Measurements from ENCODE around the gene NFE2L1. TPM values are rescaled to one million over a fixed set of nuclear protein-coding genes. Genes with fewer than 3 reads are reported as not detected.

NFE2L1 gene
- total and polyA plus RNA-seq, 9 of the 15 experiments (the other 6 are each of a cell fraction or from before 2014, with no cell fraction given) = 2.0 to 68.6 (median 39.7) TPM

DNA sequence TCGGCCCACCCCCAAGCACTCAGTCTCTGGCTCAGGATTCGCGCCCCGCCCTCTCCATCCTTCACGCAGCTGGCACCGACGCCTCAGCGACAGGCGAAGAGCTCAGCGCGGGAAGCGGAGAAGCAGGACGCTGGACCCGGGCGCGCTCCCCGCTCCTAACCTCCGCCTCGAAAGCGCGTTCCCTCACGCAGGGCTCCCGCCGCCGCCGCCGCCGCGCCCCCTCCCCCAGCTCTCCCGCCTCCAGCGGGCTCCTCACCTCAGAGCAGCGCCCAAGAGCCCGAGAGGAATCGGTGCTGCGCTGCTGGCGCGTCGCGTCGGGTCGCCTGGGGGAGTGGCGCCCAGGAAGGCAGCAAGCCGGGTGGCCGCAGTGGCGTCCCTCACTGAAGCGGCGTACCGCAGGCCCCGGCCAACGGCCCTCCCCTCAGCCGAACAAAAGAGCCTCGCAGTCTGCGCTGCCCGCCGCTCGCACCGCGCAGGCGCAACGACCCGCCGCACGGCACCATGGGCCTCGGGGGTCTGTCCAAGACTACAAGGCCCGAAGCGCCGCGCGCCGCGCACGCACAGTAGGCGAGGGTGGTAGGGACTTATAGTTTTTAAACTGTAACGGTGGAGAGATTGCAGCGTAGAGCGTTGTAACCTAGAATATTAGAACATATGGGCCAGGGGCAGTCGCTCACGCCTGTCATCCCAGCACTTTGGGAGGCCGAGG lies 53.0 kb downstream of the NFE2L1 start, which contains the start of gene CBX1 (continued):
- TF ChIP-seq FOXJ3 (CRISPR knock-in tag; IDR thresholded peaks at IDR 0.05) (no peak), SNRNP70 (optimal IDR thresholded peaks at IDR 0.05; ENCODE audit: low read depth, low read length) (no peak), CBFA2T2 (conservative IDR thresholded peaks at IDR 0.05) (no peak), MED1 (CRISPR knock-in tag; IDR thresholded peaks at IDR 0.05; ENCODE audit: borderline replicate concordance) (no peak), MXI1 (IDR thresholded peaks at IDR 0.05; ENCODE audit: low read depth, low read length) (no peak), ESRRA (IDR thresholded peaks at IDR 0.05; ENCODE audit: borderline replicate concordance, low read depth) (peak; percentile 56), U2AF2 (optimal IDR thresholded peaks at IDR 0.05; ENCODE audit: low read depth, low read length) (no peak), KLF16 (IDR thresholded peaks at IDR 0.05) (no peak), ZNF436 (CRISPR knock-in tag; IDR thresholded peaks at IDR 0.05) (no peak), MTA3 (IDR thresholded peaks at IDR 0.05; ENCODE audit: borderline replicate concordance) (peak; percentile 93; the same call in 1 of the 2 replicates)
- TF ChIP-seq, protein P1, sequence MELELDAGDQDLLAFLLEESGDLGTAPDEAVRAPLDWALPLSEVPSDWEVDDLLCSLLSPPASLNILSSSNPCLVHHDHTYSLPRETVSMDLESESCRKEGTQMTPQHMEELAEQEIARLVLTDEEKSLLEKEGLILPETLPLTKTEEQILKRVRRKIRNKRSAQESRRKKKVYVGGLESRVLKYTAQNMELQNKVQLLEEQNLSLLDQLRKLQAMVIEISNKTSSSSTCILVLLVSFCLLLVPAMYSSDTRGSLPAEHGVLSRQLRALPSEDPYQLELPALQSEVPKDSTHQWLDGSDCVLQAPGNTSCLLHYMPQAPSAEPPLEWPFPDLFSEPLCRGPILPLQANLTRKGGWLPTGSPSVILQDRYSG (tag; conservative IDR thresholded peaks at IDR 0.05; ENCODE audit: low read depth) = no peak
- TF ChIP-seq, protein P2, sequence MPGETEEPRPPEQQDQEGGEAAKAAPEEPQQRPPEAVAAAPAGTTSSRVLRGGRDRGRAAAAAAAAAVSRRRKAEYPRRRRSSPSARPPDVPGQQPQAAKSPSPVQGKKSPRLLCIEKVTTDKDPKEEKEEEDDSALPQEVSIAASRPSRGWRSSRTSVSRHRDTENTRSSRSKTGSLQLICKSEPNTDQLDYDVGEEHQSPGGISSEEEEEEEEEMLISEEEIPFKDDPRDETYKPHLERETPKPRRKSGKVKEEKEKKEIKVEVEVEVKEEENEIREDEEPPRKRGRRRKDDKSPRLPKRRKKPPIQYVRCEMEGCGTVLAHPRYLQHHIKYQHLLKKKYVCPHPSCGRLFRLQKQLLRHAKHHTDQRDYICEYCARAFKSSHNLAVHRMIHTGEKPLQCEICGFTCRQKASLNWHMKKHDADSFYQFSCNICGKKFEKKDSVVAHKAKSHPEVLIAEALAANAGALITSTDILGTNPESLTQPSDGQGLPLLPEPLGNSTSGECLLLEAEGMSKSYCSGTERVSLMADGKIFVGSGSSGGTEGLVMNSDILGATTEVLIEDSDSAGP (CRISPR knock-in tag; IDR thresholded peaks at IDR 0.05) = no peak
- TF ChIP-seq, protein P3, sequence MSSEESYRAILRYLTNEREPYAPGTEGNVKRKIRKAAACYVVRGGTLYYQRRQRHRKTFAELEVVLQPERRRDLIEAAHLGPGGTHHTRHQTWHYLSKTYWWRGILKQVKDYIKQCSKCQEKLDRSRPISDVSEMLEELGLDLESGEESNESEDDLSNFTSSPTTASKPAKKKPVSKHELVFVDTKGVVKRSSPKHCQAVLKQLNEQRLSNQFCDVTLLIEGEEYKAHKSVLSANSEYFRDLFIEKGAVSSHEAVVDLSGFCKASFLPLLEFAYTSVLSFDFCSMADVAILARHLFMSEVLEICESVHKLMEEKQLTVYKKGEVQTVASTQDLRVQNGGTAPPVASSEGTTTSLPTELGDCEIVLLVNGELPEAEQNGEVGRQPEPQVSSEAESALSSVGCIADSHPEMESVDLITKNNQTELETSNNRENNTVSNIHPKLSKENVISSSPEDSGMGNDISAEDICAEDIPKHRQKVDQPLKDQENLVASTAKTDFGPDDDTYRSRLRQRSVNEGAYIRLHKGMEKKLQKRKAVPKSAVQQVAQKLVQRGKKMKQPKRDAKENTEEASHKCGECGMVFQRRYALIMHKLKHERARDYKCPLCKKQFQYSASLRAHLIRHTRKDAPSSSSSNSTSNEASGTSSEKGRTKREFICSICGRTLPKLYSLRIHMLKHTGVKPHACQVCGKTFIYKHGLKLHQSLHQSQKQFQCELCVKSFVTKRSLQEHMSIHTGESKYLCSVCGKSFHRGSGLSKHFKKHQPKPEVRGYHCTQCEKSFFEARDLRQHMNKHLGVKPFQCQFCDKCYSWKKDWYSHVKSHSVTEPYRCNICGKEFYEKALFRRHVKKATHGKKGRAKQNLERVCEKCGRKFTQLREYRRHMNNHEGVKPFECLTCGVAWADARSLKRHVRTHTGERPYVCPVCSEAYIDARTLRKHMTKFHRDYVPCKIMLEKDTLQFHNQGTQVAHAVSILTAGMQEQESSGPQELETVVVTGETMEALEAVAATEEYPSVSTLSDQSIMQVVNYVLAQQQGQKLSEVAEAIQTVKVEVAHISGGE (CRISPR knock-in tag; IDR thresholded peaks at IDR 0.05) = no peak
